Stimulated activated CD8-positive, alpha-beta memory T cell treated with anti-CD3 and anti-CD28 coated beads, Interleukin-15, amount 100 ng/mL, for 48 hours (primary cell): ENCODE data around the gene RABEP1.
"Not testable (repeated sequence)": the region's sequence is repeated elsewhere in the genome, so short reads cannot be mapped to it uniquely, and the experiment has no call there.

Experiments used
- DNase-seq, 2 donors: peaks; one replicate each; pipeline ENCODE4 v3.0.0-alpha.2; 2020; ENCODE audit warnings: low read depth in 2 of 2

RABEP1 gene, protein sequence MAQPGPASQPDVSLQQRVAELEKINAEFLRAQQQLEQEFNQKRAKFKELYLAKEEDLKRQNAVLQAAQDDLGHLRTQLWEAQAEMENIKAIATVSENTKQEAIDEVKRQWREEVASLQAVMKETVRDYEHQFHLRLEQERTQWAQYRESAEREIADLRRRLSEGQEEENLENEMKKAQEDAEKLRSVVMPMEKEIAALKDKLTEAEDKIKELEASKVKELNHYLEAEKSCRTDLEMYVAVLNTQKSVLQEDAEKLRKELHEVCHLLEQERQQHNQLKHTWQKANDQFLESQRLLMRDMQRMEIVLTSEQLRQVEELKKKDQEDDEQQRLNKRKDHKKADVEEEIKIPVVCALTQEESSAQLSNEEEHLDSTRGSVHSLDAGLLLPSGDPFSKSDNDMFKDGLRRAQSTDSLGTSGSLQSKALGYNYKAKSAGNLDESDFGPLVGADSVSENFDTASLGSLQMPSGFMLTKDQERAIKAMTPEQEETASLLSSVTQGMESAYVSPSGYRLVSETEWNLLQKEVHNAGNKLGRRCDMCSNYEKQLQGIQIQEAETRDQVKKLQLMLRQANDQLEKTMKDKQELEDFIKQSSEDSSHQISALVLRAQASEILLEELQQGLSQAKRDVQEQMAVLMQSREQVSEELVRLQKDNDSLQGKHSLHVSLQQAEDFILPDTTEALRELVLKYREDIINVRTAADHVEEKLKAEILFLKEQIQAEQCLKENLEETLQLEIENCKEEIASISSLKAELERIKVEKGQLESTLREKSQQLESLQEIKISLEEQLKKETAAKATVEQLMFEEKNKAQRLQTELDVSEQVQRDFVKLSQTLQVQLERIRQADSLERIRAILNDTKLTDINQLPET

DNA sequence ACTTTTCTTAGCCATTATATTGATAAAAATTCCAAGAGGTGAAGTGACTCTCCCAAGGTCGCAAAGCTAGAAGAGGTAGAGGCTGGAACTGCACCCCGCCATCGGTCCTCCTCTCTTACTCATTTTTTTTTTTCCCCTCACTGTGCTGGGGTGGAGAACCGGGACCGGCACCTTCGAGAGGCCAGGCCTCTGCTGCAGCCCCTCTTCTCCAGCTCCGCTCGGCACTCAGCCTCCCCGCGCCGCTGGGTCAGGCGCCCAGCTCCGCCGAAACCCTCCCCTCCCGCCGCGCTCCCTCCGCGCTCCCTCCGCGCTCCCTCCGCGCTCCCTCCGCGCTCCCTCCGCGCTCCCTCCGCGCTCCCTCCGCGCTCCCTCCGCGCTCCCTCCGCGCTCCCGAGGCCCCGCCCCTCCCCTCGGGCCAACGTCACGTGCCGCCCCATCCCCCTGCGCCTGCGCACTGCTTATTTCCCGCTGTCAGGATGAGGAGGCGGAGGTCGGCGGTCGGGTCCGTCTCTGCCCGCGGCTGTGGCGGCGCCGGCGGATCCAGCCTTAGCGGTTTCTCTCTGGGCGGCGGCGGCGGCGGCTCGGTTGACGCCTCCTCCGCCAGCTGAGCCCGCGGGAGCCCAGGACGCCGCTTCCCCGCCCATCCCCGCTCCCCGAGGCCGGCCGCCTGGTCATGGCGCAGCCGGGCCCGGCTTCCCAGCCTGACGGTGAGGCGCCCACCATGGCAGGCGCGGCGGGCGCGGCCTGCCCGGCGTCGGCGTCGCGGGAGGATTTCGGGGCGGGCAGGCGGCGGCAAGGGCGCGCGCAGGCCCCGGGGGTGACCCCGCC, at the start of gene RABEP1:
Gene RABEP1, plus strand, starts transcription at position 471 of the 828 bp plus-strand sequence. Its CDS starts 203 bp downstream, at position 674.
- DNase-seq, result peak; percentile 86 to 90

DNA sequence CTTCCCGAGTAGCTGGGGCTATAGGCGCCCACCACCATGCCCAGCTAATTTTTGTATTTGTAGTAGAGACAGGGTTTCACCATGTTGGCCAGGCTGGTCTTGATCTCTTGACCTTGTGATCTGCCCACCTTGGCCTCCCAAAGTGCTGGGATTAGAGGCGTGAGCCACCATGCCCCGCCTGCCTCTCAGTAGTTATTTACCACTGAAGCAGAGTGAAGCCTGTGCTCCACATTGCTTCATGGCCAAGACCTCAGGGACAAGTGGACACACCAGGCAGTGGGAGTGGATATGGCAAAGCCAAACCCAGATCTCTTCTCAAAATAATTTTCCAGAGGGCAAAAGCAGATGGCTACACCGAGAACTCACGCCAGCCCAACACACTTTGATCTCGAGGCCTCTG, 48.6 kb upstream of the RABEP1 start:
- not testable (repeated sequence) for DNase-seq

DNA sequence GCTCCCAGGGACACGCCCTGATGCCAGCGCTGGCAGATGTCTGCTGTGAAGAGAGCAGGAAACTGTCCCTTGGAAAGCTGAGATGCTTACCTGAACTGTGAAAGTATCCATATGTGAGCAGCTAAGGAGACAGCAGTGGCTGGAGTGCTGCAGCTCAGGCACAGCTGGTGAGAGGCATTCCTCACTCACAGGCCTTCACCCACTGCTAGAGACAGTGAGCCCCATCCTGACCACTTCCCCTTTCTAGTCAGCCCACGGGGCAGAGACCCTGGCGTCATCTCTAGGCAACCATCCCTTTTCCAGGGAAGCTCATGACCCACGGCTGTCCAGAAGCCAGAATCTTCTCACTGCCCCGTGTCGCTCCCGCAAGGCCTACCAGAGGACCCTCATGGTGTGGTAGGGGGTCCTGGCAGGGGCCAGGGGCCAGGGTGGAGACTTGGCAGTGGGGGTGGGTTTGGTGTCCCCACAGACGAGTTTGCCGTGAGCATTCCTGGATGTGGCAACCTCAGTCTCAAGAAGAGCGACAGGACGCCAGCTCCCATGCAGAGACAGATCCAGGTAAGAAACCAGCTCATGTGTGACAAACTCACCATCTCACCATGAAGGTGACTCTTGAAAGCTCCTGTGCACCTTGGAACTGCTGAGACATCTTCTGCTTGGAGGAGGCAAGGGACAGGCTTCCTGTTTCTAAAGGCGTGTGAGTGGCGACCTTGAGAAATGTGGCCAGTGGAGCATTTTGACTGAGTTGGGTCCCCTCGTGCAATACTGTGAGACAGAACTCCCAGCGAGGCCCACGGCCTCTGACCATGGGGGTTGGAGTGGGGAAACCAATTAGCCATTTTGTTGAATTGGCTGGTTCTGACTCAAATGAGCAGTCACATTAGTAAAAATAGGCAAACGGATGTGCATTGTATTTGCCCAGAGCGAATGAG, 47.2 kb upstream of the RABEP1 start, which contains the start of gene SCIMP:
Gene SCIMP, minus strand, starts transcription at position 216 of the 932 bp plus-strand sequence. Its CDS starts 105 bp downstream, at position 111.
- DNase-seq, result no peak

DNA sequence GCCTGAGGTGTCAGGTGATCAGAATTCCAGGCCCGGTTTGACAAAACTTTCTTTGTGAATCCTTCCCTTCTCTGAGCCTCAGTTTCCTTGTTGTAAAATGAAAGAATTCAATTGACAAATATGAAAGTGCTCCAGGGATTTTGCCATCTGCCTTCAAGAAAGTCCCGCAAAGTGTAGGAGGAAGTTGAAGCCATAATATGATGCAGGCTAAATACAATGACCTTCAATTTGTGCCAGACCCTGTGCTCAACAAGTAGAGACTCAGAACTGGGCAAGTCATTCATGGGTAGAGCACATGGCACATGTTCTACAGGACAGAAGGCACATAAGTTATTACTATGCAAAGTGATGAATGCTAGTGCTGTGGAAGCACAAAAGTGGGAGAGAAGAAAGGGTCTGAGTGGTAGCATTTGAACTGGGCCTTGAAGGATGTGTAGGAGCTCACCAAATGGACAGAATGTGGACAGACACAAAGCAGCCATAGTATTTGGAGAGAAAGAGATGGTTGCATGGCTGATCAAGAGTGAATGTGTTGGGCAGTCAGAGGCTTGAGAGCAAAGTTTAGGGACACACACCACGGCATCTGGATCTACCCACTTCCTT, 45.0 kb upstream of the RABEP1 start:
- no peak for DNase-seq

DNA sequence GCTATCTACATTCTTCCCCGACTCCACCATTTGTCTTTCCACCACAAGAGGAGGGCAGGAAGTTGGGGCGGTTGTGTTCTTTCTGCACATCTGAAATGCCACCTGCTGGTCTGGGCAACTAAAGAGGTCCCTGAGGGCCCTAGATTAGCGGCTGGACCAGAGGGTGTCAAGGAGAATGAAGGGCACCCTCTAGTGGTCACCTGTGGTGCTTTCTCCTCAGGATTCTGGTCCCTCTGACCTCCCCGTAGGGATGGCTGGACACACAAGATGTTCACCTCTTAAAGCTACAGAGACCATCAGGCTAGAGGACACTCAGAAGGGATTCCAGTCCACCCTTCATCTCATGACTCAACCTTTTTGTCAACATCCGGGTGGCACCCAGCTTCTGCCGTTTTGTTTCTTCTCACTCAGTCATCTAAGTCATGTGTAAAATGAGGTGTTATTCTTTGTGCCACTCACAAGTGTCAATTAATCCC, 44.5 kb upstream of the RABEP1 start:
- peak; percentile 34 to 37 for DNase-seq

DNA sequence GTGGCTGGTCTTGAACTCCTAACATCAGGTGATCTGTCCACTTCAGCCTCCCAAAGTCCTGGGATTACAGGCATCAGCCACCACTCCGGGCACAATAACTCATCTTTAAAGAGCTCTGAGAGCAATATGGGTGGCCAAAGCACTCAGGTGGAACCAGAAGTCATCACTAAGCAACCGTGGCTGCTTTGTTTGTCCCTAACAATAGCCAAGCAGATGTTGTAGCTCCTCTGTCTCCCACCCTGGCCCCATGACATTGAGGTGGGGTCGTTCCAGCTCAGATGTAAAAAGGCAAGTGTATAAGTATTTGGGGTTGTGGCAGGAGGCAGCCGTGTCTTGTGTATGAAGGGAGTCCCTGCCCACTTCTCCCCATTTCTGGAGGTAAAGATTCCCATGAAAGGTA, 43.8 kb upstream of the RABEP1 start:
- DNase-seq, result no peak

DNA sequence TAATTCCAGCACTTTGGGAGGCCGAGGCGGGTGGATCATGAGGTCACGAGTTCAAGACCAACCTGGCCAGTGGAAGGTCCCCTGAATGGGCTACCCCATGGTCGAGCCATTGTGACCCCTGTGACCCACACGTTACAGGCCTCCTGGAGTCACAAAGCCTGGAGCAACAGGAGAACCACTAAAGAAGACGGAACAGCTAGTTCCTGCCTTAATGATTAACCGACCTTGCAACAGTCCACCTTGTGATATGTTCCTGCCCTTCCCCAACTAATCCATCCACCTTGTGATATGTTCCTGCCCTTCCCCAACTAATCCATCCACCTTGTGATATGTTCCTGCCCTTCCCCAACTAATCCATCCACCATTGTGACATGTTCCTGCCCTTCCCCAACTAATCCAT, 42.3 kb upstream of the RABEP1 start:
- not testable (repeated sequence) for DNase-seq

DNA sequence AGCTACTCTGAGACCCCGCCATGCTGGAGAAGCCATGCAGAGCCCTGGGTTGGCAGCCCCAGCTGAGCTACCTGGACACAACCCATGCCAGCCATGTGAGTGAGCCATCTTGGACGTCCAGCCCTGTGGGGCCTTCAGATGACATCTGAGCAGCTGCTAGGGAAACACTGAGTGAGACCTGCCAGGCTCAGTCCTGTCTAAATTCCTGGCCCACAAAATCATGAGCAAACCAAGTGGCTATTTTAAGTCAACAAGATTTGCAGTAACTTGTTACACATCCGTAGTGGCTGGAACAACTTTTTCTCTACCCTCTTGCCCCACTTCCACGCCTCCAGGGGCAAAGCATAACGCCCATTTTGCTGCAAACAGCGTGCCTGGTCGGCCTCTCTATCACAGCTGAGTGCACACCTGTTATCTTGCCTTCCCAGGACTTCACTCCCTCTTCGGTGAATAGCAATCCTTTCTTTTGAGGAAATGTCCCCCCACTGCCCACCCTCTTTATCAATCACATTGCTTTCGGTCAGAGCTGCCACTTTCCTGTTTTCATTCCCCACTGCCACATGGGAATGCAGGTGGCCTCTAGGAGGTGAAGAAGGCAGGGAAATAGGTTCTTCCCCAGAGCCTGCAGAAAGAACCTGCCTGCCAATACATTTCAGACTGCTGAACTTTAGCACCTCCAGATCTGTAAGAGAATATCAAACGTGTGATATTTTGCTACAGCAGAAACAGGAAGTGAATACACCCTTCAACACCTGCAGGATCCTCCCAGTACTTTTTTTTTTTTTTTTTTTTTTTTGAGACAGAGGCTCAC, 40.0 kb upstream of the RABEP1 start:
- no peak for DNase-seq

DNA sequence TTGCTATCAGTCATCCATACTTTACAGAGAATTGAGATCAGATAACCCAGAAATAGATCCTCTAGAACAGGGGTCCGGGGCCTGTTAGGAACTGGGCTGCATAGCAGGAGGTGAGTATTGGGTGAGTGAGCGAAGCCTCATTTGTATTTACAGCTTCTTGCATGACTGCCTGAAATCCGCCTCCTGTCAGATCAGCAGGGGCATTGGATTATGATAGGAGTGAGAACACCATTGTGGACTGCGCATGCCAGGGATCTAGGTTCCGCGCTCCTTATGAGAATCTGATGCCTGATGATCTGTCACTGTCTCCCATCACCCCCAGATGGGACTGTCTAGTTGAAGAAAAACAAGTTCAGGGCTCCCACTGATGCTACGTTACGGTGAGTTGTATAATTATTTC, 34.5 kb upstream of the RABEP1 start:
- DNase-seq, result no peak

DNA sequence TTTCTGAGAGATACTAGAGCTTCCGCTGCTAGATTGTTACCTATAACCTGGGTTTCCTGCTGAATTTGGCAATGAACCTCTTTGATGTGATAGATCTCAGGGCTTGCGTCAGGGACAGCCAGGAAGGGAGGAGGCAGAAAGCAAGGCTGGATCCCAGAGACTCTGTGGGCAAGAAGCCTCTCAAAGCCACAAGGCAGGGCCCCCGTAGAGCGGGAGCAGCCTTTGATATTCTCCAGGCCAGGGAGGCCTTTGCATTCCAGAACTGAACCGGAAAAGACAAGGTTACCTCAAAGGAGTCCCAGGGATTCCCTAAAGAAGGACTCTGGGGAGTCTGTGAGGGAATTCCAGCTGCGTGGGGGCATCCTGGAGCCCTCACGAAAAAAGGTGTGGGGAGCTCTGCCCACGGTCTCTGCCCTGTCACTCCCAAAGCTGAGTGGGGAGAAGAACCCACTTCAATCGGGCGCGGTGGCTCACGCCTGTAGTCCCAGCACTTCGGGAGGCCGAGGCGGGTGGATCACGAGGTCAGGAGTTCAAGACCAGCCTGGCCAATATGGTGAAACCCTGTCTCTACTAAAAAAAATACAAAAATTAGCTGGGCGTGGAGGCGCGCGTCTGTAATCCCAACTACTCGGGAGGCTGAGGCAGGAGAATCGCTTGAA, 33.1 kb upstream of the RABEP1 start:
- no peak for DNase-seq

DNA sequence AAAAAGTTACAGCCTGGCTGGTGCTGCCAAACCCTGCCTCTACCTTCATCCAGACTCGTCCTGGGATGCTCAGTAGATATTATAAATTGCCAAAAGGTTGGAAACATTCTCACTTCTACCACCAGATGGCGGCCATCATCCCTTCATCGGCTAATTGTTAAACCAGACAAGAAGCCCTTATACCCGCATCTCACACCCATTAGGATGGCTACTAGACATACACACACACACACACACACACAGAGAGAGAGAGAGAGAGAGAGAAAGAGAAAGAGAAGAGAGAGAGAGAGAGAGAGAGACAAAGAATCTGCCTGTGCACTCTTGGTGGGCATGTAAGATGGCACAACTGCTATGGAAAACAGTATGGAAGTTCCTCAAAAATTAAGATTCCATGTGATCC, 32.5 kb upstream of the RABEP1 start:
- DNase-seq, result peak in 1 of 2 donors; percentile 30

DNA sequence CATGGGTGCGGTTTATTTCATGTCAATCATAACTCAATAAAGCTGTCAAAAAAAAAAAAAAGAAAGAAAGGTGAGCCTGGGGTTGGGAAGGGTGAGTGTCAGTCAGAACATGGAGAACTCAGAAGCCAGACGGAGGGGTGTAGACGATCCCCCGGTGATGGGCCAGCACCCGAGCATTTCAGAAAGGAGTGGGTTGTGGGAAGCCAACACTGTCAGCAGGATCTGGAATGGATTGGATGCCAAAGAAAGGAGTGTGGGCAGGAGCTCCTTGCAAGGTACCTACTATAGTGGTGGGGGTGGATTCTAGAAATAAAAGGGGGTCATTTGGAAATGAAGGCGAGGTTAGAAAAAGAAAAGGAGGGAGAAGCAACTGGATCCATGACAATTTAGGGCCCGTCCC, 27.7 kb upstream of the RABEP1 start:
- no peak for DNase-seq

DNA sequence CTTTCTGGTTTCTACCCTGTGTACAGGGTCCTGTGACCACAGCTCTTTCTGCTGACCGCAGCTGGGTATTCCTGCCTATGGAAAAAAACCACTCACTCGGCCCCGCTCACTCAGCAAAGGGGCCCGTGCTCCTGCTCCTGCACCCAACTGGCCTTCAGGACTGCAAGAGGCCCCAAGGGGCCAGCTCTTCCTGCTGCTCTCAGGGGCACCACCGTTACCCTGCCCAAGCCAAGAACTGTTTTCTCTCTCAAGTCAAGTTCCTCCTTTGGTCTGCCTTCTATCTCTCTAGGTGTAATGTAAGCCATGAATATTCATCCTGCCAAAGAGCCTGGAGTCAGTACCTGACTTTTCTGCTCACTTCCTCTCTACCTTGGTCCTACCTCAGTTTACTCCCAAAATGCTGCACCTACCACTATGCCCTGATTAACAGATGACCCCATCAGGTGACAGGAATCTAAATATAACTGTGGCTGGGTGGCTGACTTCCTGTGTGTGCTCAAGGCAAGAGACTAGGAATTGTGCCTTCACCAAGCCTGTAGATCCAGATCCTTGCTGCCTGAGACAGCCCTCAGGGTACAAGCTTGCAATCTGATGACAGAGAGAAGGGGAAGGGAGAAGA, 27.1 kb upstream of the RABEP1 start:
- DNase-seq, result no peak

DNA sequence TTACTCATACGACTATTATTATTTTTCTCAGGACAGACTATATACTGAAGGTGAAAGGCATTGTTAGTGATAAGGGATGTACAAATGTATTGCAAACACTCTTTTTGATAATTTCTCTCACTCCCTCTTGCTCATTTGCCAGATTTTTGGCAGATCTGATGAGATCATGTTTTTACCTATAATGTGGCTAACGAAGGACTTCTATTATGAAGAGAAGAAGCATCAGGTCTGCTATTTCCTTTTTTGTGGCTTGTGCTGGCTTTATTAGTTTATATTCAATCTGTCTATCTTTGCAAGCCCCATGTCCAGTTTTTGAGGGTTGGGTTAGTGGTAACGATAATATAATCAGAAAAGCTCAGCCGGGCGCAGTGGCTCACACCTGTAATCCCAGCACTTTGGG, 25.0 kb upstream of the RABEP1 start:
- DNase-seq, result no peak

DNA sequence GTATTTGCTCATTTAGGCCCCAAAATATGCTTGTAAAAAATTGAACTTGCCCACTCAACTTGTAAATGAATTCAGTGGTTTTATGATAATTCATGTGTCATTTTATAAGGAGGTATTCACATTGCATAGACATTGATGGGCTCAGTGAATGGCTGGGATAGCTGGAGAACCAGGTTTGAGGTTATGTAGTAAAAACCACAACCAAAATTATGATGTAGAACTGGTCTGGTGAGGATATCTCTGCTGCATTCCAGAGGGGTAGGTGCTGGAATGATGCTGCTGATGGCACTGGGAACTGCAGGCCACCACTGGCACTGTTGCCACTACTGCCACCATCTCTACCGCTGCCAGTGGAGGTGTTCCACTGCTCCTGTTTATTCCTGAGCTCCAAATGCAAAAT, 21.5 kb upstream of the RABEP1 start:
- DNase-seq, result no peak

DNA sequence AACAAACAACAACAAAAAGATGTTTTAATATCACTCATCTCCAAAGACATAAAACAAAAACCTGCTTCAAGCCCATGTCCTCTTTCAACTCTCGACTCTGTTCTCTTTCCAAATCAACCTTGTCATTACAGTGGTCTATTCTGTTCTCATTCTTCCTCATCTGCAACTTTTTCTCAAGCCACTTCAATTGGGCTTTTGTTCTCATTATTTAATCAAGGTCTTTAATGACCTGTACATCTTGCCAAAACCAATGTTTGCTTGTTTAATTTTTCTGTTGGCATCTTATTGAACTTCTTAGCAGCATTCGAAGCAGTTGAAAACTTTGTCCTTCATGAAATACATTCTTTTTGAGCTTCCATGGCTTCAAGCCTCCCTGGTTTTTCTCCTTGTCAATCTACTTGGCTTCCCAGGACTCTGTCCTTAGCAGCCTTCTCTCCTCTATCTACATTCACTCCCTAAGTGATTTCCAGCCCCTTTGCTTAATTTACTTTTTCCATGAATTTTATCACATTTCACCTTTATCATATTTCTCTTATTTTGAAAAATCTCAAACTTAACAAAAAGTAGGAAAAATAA, 19.6 kb upstream of the RABEP1 start:
- no peak for DNase-seq

DNA sequence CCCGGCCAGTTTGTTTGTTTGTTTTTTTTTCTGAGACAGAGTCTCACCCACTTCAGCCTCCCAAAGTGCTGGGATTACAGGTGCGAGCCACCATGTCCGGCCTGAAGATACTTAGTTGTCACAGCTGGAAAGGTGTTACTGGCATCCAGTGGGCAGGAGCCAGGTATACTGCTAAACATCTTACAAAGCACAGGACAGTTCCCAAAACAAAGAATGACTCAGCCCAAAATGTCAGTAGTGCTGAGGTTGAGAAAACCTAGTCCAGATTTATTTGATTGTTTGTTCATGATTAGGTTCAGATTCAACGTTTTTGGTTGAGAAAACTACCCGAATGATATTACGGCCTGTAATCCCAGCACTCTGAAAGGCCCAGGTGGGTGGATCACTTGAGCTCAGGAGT, 18.6 kb upstream of the RABEP1 start:
- DNase-seq, result no peak

DNA sequence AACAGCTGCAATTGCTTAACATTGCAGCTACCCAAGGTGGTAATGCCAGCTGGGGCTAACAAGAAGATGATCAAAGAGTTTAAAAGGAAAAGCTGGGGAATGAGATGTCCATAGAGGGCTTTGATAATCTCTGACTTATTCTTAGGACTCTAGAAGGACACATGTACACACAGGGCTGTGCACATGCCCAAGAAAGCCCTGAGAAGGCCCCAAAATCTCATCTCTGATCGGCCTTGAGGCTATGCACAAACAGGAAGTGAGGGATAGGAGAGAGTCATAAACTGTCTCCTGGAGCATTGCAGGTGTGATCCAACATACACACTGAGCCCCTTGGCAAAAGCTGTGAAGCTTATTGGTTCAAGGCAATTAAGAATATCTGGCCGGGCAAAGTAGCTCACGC, 17.2 kb upstream of the RABEP1 start:
- DNase-seq, result no peak
